OCI-LY1 (cell line): ENCODE results near the gene OR6S1.

ENCODE experiments used
- CTCF ChIP-seq: fragments of 200-600 bp; sonication (generic), shearing (Covaris generic); IDR thresholded peaks from 2 replicates; pipeline ENCODE4 v1.5.1; 2017; ENCODE audit warnings: mild to moderate bottlenecking, antibody characterized with exemption, low read length, moderate library complexity, mixed read lengths
- EZH2 ChIP-seq: fragments of 200-600 bp; sonication (generic), shearing (Covaris generic); IDR thresholded peaks from 2 replicates; pipeline ENCODE4 v1.8.0; 2017; ENCODE audit warnings: borderline replicate concordance, mixed run types, mild to moderate bottlenecking, antibody characterized with exemption, low read length, moderate library complexity, mixed read lengths

DNA sequence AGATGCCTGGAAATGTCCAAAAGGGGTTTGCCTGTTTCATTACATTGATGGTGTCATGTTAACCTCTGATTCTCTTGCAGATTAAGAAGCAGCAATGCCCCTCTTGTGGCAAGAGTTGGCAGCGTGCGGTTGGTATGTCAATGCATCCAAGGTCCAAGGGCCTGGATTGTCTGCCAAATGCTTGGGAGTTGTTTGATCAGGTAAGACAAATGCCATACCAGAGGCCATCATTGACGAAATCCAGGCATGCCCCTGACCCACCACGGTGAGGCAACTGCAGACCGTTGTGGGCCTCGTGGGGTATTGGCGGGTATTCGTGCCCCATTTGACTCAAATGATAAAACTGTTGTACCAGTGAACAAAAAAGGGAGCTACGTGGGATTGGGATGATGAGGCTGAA lies 38.9 kb downstream of the OR6S1 start:
- no peak for TF ChIP-seq EZH2
- no peak for TF ChIP-seq CTCF
